Peyer's patch (tissue), 4 donors: ENCODE measurements around the gene KLF2.

Experiments
- CTCF ChIP-seq, 6 experiments: fragments of 450-650 bp in 4 of 6; fragments of 200-600 bp in 2 of 6; sonication (generic) in 1 of 6; IDR thresholded peaks; one replicate each; pipeline ENCODE4 v1.5.1; 2017 to 2019; ENCODE audit warnings: antibody characterized with exemption in 6 of 6, mild to moderate bottlenecking in 3 of 6, moderate library complexity in 1 of 6
- POLR2A ChIP-seq, 2 donors: fragments of 450-650 bp; IDR thresholded peaks; one replicate each; pipeline ENCODE4 v1.5.1; 2017; ENCODE audit warnings: antibody characterized with exemption in 2 of 2, mild to moderate bottlenecking in 2 of 2, moderate library complexity in 2 of 2

GRCh38 chr19:16375157-16375935, 50.7 kb downstream of the KLF2 start:
- TF ChIP-seq CTCF (IDR thresholded peaks at IDR 0.05) (no peak), POLR2A (IDR thresholded peaks at IDR 0.05) (no peak)
